ENCODE data around the gene FBXO44.

Gene FBXO44

DNA sequence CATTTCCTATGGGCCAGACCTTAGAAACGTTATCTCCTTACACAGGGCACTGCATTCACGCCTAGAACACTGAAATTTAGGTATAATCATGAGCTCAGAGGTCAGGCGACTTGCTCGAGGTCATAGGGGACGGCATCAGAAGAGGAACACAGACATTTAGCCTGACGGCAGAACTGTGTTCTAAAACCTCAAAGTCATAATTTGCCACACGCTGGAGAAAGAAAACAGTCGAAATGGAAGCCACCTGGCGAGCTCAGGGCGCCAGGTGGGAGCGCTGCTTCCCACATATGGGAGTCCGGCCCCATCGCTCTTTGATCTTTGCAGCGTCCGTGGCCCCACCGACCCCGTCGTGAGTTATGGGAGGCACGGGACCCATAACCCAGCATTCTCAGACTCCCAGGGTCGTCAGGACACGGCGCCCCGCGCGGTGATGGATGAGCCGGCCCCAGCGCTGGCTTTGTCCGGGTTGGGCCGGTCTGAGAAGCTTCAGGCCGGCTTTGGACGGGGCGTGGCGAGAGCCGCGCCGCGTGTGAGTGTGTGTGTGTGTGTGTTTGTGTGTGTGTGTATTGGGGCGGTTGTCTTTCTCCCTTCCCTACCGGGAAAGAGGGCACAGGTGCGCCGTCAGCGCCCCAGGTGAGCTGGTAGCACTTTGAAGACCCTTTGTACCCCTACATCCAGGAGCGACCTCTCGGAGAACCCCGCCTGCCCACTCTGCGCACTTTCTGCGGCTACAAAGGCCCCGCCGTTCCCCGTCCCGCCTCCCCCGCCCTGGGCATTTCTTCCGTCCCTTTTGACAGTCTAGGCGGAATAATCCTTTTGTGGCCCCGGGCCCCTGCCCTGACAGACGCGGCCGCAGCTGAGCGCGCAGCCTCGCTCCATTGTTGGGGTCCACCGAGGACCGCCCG, 36.0 kb downstream of the FBXO44 start:
- H3K4me3 ChIP-seq (ENCODE audit: low read depth, low read length): peak overlapping the region; percentile 38
- TF ChIP-seq, protein P1, sequence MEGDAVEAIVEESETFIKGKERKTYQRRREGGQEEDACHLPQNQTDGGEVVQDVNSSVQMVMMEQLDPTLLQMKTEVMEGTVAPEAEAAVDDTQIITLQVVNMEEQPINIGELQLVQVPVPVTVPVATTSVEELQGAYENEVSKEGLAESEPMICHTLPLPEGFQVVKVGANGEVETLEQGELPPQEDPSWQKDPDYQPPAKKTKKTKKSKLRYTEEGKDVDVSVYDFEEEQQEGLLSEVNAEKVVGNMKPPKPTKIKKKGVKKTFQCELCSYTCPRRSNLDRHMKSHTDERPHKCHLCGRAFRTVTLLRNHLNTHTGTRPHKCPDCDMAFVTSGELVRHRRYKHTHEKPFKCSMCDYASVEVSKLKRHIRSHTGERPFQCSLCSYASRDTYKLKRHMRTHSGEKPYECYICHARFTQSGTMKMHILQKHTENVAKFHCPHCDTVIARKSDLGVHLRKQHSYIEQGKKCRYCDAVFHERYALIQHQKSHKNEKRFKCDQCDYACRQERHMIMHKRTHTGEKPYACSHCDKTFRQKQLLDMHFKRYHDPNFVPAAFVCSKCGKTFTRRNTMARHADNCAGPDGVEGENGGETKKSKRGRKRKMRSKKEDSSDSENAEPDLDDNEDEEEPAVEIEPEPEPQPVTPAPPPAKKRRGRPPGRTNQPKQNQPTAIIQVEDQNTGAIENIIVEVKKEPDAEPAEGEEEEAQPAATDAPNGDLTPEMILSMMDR (IDR thresholded peaks at IDR 0.05; ENCODE audit: low read depth, low read length, missing control alignments): no peak
- in situ Hi-C loops (cut with HindIII; ENCODE audit: low sequenced_read_pairs): no loop called here
- DNase-seq (ENCODE audit: low read depth): no peak

DNA sequence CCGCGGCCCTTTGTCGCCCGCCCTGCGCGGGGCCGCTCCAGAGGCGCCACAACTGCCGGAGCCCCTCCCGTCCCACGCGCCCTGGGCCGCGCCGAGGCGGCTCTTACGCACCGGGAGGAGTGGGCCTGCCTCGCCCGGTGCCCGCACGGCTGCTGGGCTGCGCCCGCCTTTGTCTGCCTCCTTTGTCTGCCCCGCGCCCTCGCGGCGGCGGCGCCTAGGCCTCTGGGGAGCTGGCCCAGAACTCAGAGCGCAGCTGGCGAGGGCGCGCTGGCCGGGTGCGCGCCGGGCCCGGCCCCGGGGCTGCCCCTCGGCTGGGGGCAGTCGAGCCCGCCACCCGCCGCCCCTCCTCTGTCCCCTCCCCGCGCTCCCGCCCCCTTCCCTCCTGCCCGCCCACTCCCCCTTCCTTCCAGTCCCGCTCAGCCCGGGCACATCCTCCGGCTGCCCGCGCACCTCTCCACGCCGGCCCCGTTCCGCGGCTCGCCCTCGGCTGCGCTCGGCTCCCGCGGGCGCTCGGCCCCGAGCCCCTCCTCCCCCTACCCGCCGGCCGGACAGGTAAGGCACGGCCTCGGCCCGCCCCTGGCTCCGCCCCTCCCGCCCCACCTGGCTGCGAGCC, 36.7 kb downstream of the FBXO44 start, which contains the start of gene DRAXIN:
TSS of gene DRAXIN (plus strand) at position 409 of the 613 bp plus-strand sequence. CDS start 14,549 bp downstream, outside the sequence.
- peak within 1 kb of the TSS; percentile 38 for H3K4me3 ChIP-seq (ENCODE audit: low read depth, low read length)
- TF ChIP-seq, protein P1 (IDR thresholded peaks at IDR 0.05; ENCODE audit: low read depth, low read length, missing control alignments): no peak
- no peak for DNase-seq (ENCODE audit: low read depth)
- in situ Hi-C loops (cut with HindIII; ENCODE audit: low sequenced_read_pairs): no loop called here

DNA sequence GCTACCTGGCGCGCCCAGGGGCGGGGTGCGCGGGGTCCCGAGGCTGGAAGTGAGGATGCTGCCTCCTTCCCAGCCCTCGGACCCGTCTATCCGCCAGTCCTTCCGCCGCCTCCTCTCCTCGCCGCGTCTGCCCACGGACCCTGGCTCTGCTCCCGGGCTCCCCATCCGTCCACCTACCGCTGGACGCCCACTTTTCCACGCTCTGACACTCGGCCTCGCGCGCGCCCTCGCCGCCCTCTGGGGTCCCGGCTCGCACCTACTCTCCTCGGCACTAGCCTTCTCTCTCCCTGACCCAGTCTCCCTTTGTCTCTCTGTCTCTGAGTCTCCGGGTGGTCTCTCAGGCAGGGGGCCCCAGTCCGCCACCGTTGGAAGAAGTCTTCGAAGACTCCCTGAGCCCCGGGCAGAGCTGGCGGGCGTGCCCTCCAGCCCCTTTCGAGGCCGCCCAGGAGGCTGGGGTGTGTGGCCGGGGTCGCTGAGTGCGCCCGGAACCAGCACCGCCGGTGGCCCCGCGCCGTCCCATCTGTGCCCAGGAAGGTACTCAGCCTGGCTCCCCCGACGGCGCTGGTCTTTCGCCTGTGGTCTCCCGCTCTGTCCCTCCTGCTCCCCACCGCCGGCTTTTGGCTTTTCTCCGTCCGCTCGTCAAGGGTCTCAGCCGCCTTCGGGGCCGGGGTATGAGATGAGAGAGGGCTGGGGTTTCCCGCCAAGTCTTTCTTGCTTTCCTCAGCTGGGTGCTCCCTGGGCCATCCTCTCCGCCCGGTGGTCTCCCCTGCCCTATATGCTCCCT, 37.4 kb downstream of the FBXO44 start:
- TF ChIP-seq, protein P1 (IDR thresholded peaks at IDR 0.05; ENCODE audit: low read depth, low read length, missing control alignments): no peak
- peak overlapping the region; percentile 38 for H3K4me3 ChIP-seq (ENCODE audit: low read depth, low read length)
- no peak for DNase-seq (ENCODE audit: low read depth)
- in situ Hi-C loops (cut with HindIII; ENCODE audit: low sequenced_read_pairs): no loop called here

DNA sequence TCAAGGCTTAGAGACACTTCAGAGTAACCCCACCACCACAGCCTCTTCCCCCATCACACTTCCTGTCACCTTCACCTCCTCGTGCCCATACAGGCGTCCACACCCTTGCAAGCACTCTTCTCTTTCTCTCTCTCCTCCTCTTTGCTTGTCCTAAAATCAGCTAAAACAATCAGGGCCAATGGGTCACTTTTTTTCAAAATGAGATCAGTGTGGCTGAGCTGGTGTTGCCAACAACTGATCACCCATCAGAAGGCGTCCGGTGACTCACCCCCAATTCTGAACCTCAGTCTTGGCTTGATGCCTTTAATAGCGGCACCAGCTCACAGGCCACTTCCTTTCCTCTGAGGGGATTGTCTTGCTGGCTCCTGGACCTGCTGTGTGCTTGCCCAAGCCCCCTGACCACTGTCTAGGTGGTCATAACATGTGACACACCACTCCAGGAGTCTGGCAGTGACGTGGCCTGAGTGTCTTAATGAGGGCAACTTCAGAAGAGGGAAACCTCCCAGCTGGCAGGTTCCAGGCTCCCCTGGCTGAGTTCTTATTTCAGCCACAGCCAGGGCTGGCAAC, 38.4 kb downstream of the FBXO44 start:
- H3K4me3 ChIP-seq (ENCODE audit: low read depth, low read length): peak overlapping the region; percentile 38
- in situ Hi-C loops (cut with HindIII; ENCODE audit: low sequenced_read_pairs): no loop called here
- TF ChIP-seq, protein P1 (IDR thresholded peaks at IDR 0.05; ENCODE audit: low read depth, low read length, missing control alignments): no peak
- peak; percentile 77 for DNase-seq (ENCODE audit: low read depth)

DNA sequence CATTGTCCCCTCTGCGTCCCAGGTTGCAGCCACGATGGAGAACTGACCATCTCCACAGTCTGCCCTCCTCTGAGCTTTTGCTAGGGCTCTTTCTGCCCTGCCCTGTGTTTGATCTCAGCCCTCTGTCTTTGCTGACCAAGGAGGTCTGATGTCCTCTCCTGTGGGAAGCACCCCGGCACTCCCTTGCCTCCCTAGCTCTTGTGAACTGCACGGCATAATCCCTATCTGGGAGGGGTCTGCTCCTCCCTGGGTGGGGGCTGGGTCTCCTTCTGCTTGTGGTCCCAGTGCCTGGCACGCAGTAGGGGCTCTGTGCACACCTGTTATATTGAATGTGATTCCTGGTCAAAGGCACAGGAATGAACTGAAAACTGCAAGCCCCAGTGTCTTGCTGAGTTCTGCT, 39.2 kb downstream of the FBXO44 start:
- in situ Hi-C loops (cut with HindIII; ENCODE audit: low sequenced_read_pairs): no loop called here
- no peak for DNase-seq (ENCODE audit: low read depth)
- TF ChIP-seq, protein P1 (IDR thresholded peaks at IDR 0.05; ENCODE audit: low read depth, low read length, missing control alignments): no peak
- no peak overlapping the region for H3K4me3 ChIP-seq (ENCODE audit: low read depth, low read length)

DNA sequence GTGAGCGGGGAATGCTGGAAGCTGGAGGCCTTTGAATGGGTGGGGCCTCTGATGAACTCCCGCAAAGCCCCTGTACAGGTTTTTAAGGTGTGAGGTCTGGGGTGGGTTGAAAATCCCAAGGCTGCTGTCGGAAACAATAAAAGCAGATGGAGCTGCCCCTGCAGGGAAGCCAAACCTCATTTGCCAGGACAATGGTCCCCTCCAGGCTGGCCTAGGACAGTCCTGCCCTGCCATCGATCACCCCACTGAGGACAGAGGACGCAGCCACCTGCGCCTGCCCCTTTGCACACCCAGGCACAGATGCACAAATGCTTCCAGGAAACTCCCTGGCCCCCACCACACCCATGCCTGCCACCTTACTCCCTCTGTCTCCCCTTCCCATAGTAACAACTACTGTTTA, 41.2 kb downstream of the FBXO44 start:
- in situ Hi-C loops (cut with HindIII; ENCODE audit: low sequenced_read_pairs): no loop called here
- TF ChIP-seq, protein P1 (IDR thresholded peaks at IDR 0.05; ENCODE audit: low read depth, low read length, missing control alignments): no peak

More for the DNA sequence above, 41.2 kb downstream of the FBXO44 start:
- no peak overlapping the region for H3K4me3 ChIP-seq (ENCODE audit: low read depth, low read length)
- no peak for DNase-seq (ENCODE audit: low read depth)
